Kidney (tissue), 14 donors: Measurements from ENCODE around the gene ZNF292. TPM values are rescaled to one million over a fixed set of nuclear protein-coding genes. Genes with fewer than 3 reads are reported as not detected.

Experiments
- DNase-seq, 5 donors: peaks; one replicate each; pipeline ENCODE4 v3.0.0-alpha.2; 2013 to 2020
- FAIRE-seq: peaks from 2 replicates; lab custom pipeline; 2012; peaks lifted over from hg19 to GRCh38; lab: Jason Lieb, UNC
- H3K27ac ChIP-seq, 2 donors: one replicate each; pipeline ENCODE4 v1.7.0; 2013; ENCODE audit warnings: low read depth in 2 of 2, low read length in 2 of 2, inconsistent platforms in 1 of 2
- H3K27me3 ChIP-seq: one replicate; pipeline ENCODE4 v1.7.1; 2013; ENCODE audit warnings: low read length, inconsistent platforms; ENCODE audit not compliant: control insufficient read depth, insufficient read depth
- H3K36me3 ChIP-seq, 3 donors: one replicate each; pipeline versions ENCODE4 v1.7.0 to v1.7.1; 2013; ENCODE audit warnings: low read length in 3 of 3, control low read depth in 1 of 3, inconsistent platforms in 1 of 3; ENCODE audit not compliant: insufficient read depth in 3 of 3, control insufficient read depth in 2 of 3
- H3K4me1 ChIP-seq, 3 donors: one replicate each; pipeline versions ENCODE4 v1.7.0 to v1.7.1; 2013; ENCODE audit warnings: low read length in 3 of 3, inconsistent platforms in 1 of 3, low read depth in 1 of 3; ENCODE audit not compliant: control insufficient read depth in 2 of 3, insufficient read depth in 2 of 3
- H3K4me3 ChIP-seq, 3 donors: one replicate each; pipeline versions ENCODE4 v1.7.0 to v1.8.1; 2013; ENCODE audit warnings: low read length in 3 of 3, control low read depth in 1 of 3, inconsistent platforms in 1 of 3
- H3K9ac ChIP-seq, 3 donors: one replicate each; pipeline versions ENCODE4 v1.7.0 to v1.7.1; 2013; ENCODE audit warnings: low read length in 3 of 3, control low read depth in 1 of 3, inconsistent platforms in 1 of 3
- H3K9me3 ChIP-seq, 3 donors: one replicate each; pipeline versions ENCODE4 v1.7.0 to v1.7.1; 2013; ENCODE audit warnings: low read length in 3 of 3, control low read depth in 1 of 3, inconsistent platforms in 1 of 3; ENCODE audit not compliant: control insufficient read depth in 2 of 3, insufficient read depth in 1 of 3
- CTCF ChIP-seq: IDR thresholded peaks from 3 replicates; pipeline ENCODE4 v1.5.1; 2012; ENCODE audit warnings: mild to moderate bottlenecking, moderate library complexity, borderline replicate concordance; ENCODE audit not compliant: insufficient read depth; ENCODE audit errors: extremely low read depth
- intact Hi-C: fragments of 100-400 bp; cut with DNase I; formaldehyde crosslinking; loops from one replicate; pipeline ENCODE4 v1.11.1; 2022
- polyA plus RNA-seq: library from polyadenylated mRNA; stranded (reverse); fragments of 350-450 nt; fragmentation: Illumina TruSeq; extraction: RNeasy Lipid Tissue Mini Kit (QIAGEN cat#74804); gene quantifications from one replicate; pipeline ENCODE4 v1.2.3, GENCODE V29; 2014; ENCODE audit warnings: low read depth, low replicate concordance; ENCODE audit not compliant: insufficient read depth
- total RNA-seq: library from RNA; stranded (reverse); fragmentation: NEBNext Ultra II Directional; extraction: Animal tissue kit (Norgen Biotek cat#: 25700); gene quantifications from one replicate; pipeline ENCODE4 v1.2.1, GENCODE V29; 2021
- donor health status: control.
- donor health status: control.
- donor health status: control.
- donor health status: control.
- donor health status: control.
- donor health status: DM: yes; HTN: yes; CAD: no.
- donor health status: Normal renal cell carcinoma (clear cell type).

Gene ZNF292
- total and polyA plus RNA-seq, 2 donors from 2014 or later: 3.4 to 52.3 TPM

GRCh38 chr6:87182940-87183339 is 27.6 kb downstream of the ZNF292 start:
- intact Hi-C loops: no loop called here
- no peaks in the 10 kb centered on the region for H3K27me3 ChIP-seq
- TF ChIP-seq CTCF: no peak
- no peaks in the 10 kb centered on the region for H3K4me1 ChIP-seq
- H3K27ac ChIP-seq: no peak overlapping the region
- FAIRE-seq: no peak
- no peaks in the 10 kb centered on the region for H3K9me3 ChIP-seq
- H3K4me3 ChIP-seq: no peak overlapping the region
- no peaks in the 10 kb centered on the region for H3K36me3 ChIP-seq
- no peak for DNase-seq
- H3K9ac ChIP-seq: no peak overlapping the region

- no peaks in the 10 kb centered on the region for H3K4me1 ChIP-seq
- no peaks in the 10 kb centered on the region for H3K36me3 ChIP-seq
- no peak for TF ChIP-seq CTCF
- H3K27me3 ChIP-seq: no peaks in the 10 kb centered on the region
- H3K9ac ChIP-seq: no peak overlapping the region
- no peak overlapping the region for H3K4me3 ChIP-seq
- DNase-seq: no peak
- H3K27ac ChIP-seq: no peak overlapping the region
- no peak for FAIRE-seq
- no peaks in the 10 kb centered on the region for H3K9me3 ChIP-seq
- intact Hi-C loops: no loop called here
Observed at GRCh38 chr6:87183687-87184086, 28.3 kb downstream of the ZNF292 start.

- intact Hi-C loops: no loop called here
- no peak for FAIRE-seq
- no peak for TF ChIP-seq CTCF
Observed at GRCh38 chr6:87184762-87185250, 29.4 kb downstream of the ZNF292 start.

GRCh38 chr6:87196275-87196842 is 41.0 kb downstream of the ZNF292 start:
- intact Hi-C loops: no loop called here
- H3K36me3 ChIP-seq: no peaks in the 10 kb centered on the region
- no peaks in the 10 kb centered on the region for H3K27me3 ChIP-seq
- H3K9ac ChIP-seq: no peak overlapping the region
- no peak for TF ChIP-seq CTCF
- DNase-seq (no peak), FAIRE-seq (no peak)
- no peak overlapping the region for H3K4me3 ChIP-seq
- H3K9me3 ChIP-seq: no peaks in the 10 kb centered on the region
- H3K27ac ChIP-seq: no peak overlapping the region
- H3K4me1 ChIP-seq: peaks cover 0 to 6% (median 0%) of the 10 kb centered on the region in 3 donors

More at GRCh38 chr6:87184762-87185250, 29.4 kb downstream of the ZNF292 start:
- DNase-seq: no peak
- Histone ChIP-seq H3K9ac (no peak overlapping the region), H3K36me3 (no peaks in the 10 kb centered on the region), H3K4me1 (no peaks in the 10 kb centered on the region), H3K4me3 (no peak overlapping the region), H3K27me3 (no peaks in the 10 kb centered on the region), H3K9me3 (no peaks in the 10 kb centered on the region), H3K27ac (no peak overlapping the region)
